Central memory CD4-positive, alpha-beta T cell (primary cell): ENCODE measurements around the gene TEDC2.

Experiments used
- DNase-seq: peaks from one replicate; pipeline ENCODE4 v3.0.0; 2022

Gene TEDC2

DNA sequence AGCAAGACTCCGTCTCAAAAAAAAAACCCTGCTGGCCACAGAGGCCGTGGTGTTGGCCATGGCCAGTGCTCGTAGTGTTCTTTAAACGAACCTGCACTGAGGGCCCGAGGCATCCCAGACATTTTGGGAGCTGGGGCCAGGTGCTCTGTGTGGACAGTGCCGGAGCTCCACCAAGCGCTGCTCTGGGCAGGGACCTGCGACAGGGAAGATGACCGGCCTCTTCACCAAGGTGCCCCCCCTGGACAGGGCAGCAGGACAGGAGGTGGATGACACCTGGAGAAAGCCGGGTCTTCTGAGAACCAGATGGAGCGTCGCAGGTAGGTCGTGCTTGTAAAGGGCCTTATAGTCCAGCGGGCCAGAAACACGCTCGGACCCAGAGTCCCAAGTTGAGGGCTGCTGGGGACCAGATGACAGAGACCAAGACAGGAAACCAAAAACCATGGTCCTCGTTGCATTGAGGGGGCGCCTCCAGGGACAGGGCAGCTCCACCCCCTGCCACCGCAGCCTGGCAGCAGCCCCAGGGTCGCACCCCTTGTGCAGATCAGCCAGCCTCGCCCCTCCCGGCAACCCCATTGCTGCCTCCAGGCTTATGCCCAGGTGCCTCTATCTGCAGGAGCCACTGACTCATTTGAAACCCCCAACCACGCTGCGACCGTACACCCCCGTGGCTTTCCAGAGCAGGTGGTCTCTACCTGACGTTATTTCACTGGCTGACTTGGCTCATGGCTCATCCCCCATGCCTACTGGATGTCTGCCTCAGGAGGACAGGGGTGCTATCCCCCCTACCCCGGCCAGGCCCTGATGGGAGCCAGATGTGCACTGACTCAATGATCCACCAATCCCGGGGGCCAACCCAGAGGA is 7.0 kb downstream of the TEDC2 start:
- no peak for DNase-seq

DNA sequence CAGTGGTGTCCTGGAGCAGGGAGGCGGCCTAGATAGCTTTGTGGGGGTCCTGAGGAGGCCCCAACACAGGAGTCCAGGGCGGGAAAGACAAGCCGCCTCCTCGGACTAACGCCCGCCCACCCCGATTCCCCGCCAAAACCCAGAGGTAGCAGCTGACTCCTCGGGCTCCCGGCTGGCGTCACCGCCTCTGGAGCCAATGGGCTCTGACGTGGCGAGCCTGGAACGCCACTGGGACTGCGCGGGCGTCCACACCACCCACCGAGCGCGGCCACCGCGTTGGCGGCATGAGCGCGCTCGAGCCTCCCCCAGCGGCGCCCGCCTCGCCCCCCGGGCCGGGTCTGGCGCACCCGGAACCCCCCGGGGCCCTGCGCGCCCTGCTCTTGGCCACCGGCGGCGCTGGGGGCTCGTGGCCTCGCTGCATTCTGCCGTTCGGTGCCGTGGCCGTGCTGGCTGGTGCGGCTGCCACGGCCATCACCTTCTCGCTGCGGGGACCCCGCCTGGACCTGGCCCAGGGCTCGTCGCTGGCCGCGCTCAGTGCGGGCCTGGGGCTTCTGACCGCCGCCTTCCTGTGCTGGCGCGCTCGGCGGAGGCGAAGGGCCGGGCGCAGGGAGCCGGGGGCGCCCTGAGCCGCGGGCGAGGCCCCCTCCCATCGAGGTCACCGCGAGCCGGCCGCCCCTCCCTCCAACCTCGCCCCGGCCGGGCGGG is 7.8 kb downstream of the TEDC2 start:
- no peak for DNase-seq

DNA sequence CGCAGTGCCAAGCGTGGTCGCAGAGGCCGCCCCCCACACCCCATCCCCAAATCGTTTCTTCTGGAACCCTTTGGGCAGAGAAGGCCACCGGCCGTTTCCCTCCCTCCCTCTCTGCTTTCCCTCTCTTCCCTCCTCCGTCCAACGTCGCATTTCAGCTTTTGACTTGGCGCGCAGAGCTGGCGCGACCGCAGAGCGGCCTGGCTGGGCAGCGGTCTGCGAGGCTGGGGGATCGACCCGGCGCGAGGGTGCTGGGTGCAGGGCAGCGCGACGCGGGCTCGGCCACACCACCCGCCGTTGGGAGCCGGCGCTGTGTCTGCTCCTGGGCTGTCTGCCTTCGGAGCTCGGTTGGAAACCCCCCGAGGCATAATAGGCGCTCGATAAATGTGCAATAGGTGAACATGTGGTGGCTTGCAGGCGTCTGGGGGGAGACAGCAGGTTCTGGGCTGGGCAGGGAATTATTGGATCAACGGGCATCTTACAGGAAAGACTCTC is 8.4 kb downstream of the TEDC2 start:
- no peak for DNase-seq

DNA sequence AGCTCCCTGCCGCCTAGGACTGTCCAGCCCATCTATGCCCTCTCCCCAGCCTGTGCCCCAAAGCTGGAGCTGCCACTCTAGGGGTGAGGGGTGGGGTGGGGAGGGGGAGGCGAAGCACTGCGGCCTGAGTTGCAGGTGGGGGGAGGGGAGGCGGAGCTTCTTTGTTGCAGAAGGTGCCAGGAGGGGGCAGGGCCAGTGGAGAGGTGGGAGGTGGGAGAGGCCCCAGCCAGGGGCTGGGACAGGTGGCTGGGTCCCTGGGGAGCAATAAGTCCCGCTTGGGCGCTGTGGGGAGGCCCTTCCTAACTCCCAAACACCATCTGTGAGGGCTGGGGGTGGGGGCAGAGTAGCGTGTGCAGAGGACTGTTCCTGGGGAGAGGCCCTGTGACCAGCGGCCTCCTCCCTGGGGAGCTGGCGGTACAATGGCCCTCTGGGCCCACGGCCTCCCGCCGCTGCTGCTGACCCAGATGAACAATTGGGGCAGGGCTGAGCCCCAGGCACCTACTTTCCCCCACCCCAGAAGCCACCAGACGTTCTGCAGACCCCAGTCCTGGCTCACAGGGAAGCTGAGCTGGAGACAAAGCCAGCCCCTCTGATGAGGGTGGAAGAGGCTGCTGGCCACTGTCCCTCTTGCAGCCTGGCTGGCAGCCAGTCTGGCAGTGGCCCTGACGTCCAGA is 9.0 kb downstream of the TEDC2 start:
- DNase-seq: no peak

GRCh38 chr16:2469399-2470233 is 9.7 kb downstream of the TEDC2 start:
- DNase-seq: no peak

DNA sequence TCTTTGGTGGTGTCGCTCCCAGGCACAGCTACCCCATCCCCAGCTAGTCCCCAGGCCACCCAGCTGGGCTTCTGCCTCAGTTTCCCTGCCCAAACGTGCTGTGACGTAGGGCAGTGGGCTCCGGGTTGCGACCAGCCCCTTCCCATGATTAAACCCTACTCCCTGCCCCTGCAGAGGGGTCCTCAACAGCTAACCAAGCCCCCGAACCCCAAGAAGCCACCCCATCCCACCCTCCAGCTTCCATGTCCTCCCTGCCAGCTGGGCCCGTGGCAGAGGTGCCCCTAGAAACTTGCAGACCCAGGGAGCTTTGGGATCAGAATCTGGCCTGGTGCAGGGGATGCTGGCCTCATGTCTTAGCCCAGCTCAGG is 10.3 kb downstream of the TEDC2 start:
- no peak for DNase-seq

DNA sequence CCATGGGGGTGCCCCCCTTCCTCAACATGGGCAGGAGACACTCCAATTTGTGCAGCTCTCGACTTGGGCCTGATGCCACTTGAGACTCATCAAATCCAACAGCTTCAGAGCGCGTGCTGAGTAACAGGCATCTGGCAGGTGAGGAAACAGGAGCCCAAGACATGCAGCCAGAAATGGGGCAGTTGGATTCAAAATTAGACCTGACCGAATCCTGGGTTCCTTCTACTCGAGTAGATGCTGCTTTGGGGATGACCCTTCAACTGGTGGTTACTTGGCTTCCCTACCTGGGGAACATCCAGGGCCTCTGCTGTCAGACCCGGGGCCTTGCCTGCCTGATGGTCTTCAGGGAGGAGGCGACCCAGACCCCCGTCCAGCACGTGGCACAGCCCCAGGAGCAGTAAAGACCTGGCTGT is 10.7 kb downstream of the TEDC2 start:
- DNase-seq: no peak

DNA sequence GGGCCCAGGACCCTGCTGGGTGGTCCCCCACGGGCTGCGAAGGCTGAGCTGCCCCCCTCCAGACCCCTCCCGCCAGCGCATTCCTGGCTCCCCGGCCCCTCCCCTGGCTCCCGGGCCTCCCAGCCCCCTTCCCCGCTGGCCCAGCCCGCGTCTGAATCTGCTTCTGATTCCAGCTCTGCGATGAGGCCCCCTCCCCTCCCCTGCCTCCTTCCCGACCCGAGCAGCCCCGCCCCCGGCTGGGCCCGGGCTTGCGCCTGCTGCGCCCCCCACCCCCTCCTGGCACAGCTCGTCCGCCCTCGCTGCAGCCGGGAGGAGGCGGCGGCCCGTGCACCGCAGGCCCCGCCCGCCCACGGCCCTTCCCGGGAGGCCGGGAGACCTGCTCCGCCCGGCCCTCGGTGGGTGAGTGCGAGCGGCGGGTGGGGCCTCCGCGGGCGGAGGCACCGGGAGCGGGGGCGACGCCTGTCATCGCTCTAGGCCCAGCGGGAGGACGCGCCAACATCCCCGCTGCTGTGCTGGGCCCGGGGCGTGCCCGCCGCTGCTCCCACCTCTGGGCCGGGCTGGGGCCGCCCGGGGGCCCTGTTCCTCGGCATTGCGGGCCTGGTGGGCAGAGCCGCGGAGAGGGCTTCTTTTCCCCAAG is 11.2 kb downstream of the TEDC2 start, which contains the start of gene NTN3:
Gene NTN3, plus strand, starts transcription at position 282 of the 637 bp plus-strand sequence. CDS start 405 bp downstream, outside the sequence.
- no peak for DNase-seq

DNA sequence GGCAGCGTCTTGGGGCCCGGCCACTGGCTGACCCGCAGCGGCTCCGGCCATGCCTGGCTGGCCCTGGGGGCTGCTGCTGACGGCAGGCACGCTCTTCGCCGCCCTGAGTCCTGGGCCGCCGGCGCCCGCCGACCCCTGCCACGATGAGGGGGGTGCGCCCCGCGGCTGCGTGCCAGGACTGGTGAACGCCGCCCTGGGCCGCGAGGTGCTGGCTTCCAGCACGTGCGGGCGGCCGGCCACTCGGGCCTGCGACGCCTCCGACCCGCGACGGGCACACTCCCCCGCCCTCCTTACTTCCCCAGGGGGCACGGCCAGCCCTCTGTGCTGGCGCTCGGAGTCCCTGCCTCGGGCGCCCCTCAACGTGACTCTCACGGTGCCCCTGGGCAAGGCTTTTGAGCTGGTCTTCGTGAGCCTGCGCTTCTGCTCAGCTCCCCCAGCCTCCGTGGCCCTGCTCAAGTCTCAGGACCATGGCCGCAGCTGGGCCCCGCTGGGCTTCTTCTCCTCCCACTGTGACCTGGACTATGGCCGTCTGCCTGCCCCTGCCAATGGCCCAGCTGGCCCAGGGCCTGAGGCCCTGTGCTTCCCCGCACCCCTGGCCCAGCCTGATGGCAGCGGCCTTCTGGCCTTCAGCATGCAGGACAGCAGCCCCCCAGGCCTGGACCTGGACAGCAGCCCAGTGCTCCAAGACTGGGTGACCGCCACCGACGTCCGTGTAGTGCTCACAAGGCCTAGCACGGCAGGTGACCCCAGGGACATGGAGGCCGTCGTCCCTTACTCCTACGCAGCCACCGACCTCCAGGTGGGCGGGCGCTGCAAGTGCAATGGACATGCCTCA is 12.0 kb downstream of the TEDC2 start:
- no peak for DNase-seq

DNA sequence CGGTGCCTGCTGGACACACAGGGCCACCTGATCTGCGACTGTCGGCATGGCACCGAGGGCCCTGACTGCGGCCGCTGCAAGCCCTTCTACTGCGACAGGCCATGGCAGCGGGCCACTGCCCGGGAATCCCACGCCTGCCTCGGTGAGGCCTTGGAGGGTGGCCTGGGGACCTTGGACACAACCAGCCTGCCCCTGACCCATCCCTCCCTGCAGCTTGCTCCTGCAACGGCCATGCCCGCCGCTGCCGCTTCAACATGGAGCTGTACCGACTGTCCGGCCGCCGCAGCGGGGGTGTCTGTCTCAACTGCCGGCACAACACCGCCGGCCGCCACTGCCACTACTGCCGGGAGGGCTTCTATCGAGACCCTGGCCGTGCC is 12.6 kb downstream of the TEDC2 start:
- no peak for DNase-seq

- no peak for DNase-seq
Observed at GRCh38 chr16:2472885-2473445, 13.1 kb downstream of the TEDC2 start.

DNA sequence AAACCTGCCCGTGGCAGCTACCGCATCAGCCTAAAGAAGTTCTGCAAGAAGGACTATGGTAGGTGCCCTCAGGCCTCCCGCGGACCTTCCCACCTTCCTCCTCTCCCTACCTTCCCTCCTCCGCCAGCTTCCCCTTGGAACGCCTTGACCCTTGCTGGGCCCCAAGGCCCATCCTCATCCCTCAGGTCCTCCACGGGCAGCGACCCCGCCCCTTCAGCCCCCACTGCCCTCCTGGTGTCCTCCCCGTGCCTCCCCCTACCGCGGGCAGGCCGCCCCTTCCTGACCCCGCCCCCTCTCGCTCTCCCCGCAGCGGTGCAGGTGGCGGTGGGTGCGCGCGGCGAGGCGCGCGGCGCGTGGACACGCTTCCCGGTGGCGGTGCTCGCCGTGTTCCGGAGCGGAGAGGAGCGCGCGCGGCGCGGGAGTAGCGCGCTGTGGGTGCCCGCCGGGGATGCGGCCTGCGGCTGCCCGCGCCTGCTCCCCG is 13.6 kb downstream of the TEDC2 start:
- no peak for DNase-seq

DNA sequence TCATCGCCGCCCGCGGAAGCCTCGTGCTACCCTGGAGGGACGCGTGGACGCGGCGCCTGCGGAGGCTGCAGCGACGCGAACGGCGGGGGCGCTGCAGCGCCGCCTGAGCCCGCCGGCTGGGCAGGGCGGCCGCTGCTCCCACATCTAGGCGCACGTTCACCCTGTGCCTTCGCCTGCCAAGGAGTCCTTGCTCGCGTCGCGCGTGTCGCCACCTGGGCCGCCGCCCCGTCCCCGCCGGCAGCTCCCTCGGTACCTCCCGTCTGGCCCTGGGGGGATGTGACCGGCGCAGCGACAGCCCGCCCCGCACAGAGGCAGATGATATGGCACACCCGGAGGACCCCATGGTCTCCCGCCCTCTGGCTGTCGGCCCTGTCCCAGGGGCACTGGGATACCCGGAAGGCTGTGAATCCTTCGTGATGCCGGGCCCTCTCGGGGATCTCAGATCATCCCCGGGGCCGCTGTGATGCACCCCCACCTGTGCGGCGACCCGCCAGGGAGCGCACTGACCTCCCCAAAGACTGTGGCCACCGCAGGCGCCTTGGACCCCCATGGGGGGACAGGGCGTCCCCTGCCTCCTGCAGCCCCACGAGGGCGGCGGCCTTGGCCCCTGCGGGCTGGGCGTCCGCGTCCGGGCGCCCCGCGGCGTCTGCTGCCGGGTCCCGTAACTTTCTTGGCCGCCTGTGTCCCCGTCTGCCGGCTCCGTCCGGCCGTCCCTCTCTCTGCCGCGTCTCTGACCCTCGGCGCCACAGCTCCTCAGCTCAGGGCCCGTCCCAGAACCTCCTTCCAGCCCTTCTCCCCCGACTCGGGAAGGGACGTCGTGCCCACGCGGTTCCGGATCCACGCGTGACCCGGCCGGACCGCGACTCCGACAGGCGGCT is 14.3 kb downstream of the TEDC2 start:
- DNase-seq: peak; percentile 63

DNA sequence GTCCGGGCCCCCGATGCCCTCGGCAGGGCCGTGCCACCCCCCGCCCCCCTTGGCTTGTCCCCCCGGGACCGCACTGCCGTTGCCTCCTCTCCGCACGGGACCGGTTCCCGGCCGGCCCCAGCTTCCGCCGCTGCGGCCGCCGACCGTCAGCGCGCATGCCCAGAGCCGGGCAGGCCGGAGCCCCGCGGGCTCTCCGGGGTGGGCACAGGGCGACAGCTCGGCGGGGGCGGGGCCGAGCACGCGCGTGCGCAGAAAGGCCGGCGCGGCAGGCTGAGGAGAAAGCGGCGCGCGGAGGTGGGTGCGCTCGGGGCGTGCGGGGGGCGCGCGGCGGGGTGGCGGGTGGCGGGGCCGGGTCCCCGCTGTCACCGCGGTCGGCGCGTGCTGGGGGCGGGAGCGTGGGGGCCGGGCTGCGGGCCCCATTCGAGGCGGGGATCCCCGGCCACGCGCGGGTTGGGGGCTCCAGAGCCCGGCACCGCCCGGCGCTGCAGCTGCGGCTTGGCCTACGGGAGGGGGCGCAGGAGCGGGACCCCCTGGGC is 15.0 kb downstream of the TEDC2 start, which contains the start of gene TBC1D24:
Gene TBC1D24, plus strand, starts transcription at position 251 of the 536 bp plus-strand sequence. CDS start 21,022 bp downstream, outside the sequence.
- DNase-seq: peak; percentile 62

GRCh38 chr16:2475413-2476344 is 15.8 kb downstream of the TEDC2 start:
- peak; percentile 28 for DNase-seq

GRCh38 chr16:2476345-2476720 is 16.4 kb downstream of the TEDC2 start:
- DNase-seq: no peak

DNA sequence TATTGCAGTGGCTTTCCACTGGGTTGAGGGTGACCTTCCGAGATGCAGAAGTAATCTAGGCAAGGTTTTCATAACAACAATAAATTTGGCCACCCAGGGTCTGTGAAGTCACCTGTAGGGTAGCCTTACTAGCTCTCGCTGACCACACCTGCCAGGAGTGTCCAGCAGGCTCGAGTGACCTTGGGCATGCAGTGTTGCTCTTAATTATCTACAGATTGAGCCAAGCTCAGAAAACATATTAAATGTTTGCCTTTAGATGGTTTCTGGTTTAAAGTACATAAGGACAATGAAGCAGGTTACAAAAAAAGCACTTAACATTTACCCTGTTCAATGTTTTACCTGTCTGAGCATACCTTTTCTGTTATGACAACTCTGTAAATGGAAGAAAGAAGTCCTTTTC is 16.8 kb downstream of the TEDC2 start:
- no peak for DNase-seq

GRCh38 chr16:2477327-2477726 is 17.4 kb downstream of the TEDC2 start:
- DNase-seq: no peak
